GM10248 (cell line): ENCODE data around the gene DMXL1.
"Not testable (repeated sequence)": the region's sequence is repeated elsewhere in the genome, so short reads cannot be mapped to it uniquely, and the experiment has no call there.

Experiments used
- CTCF ChIA-PET: fragments of 300-600 bp; sonication (Branson Sonifier 250); formaldehyde crosslinking; extraction: SDS; loops from one replicate; lab custom pipeline; 2021; ENCODE audit warnings: antibody characterized with exemption; lab: Yijun Ruan, JAX
- POLR2A ChIA-PET: fragments of 350-650 bp; sonication (Branson Sonifier 250); formaldehyde crosslinking; extraction: SDS; loops from one replicate; lab custom pipeline; 2020; ENCODE audit warnings: antibody characterized with exemption; lab: Yijun Ruan, JAX
- DNase-seq: peaks from one replicate; pipeline ENCODE4 v3.0.0; 2012; ENCODE audit errors: extremely low spot score
- TF ChIP-seq, protein P1 (sequence below): IDR thresholded peaks from 2 replicates; pipeline ENCODE4 v1.5.1; 2012; ENCODE audit warnings: mild to moderate bottlenecking, low read depth; ENCODE audit errors: extremely low read depth, missing control alignments, control extremely low read depth

DMXL1 gene

DNA sequence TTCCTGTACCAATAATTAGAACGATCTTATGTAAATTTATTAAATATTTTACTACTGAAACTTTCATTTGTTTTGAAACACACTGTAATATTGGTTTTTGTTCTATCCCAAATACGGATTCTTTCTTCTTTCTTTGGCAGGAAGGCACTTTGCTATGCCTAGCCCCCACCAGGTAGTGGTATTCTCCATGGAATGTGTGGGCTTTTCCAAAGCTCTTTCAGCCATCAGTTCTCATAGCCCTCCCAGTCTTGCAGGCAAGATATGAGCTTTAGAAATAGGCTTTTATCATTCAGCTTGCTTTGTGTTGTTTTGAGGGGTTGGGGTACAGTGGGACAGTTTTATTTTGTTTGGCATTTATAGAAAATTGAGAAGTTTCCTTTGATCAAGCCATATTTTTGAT, 107.5 kb downstream of the DMXL1 start:
- no peak for DNase-seq
- TF ChIP-seq, protein P1, sequence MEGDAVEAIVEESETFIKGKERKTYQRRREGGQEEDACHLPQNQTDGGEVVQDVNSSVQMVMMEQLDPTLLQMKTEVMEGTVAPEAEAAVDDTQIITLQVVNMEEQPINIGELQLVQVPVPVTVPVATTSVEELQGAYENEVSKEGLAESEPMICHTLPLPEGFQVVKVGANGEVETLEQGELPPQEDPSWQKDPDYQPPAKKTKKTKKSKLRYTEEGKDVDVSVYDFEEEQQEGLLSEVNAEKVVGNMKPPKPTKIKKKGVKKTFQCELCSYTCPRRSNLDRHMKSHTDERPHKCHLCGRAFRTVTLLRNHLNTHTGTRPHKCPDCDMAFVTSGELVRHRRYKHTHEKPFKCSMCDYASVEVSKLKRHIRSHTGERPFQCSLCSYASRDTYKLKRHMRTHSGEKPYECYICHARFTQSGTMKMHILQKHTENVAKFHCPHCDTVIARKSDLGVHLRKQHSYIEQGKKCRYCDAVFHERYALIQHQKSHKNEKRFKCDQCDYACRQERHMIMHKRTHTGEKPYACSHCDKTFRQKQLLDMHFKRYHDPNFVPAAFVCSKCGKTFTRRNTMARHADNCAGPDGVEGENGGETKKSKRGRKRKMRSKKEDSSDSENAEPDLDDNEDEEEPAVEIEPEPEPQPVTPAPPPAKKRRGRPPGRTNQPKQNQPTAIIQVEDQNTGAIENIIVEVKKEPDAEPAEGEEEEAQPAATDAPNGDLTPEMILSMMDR = no peak
- ChIA-PET CTCF (interaction anchor here (1.4 to 1.9 kb wide), 4 partner anchors 9 to 54 kb away, joined by 4 to 7 read pairs (median 6); no protein-coding TSS in a partner anchor), POLR2A (no interaction called here)

GRCh38 chr5:119179857-119180641, 109.2 kb downstream of the DMXL1 start:
- TF ChIP-seq, protein P1 = no peak
- CTCF ChIA-PET = interaction anchor here (1.0 to 1.9 kb wide), 7 partner anchors 10 to 232 kb away, joined by 3 to 7 read pairs (median 5); partner anchors contain the start of gene DTWD2
- no peak for DNase-seq
- POLR2A ChIA-PET = no interaction called here

GRCh38 chr5:119185512-119185911, 114.6 kb downstream of the DMXL1 start:
- CTCF ChIA-PET = interaction anchor here (0.8 kb wide), 1 partner anchor 11 kb away, joined by 3 read pairs; no protein-coding TSS in a partner anchor
- DNase-seq, POLR2A ChIA-PET: not testable (repeated sequence)

DNA sequence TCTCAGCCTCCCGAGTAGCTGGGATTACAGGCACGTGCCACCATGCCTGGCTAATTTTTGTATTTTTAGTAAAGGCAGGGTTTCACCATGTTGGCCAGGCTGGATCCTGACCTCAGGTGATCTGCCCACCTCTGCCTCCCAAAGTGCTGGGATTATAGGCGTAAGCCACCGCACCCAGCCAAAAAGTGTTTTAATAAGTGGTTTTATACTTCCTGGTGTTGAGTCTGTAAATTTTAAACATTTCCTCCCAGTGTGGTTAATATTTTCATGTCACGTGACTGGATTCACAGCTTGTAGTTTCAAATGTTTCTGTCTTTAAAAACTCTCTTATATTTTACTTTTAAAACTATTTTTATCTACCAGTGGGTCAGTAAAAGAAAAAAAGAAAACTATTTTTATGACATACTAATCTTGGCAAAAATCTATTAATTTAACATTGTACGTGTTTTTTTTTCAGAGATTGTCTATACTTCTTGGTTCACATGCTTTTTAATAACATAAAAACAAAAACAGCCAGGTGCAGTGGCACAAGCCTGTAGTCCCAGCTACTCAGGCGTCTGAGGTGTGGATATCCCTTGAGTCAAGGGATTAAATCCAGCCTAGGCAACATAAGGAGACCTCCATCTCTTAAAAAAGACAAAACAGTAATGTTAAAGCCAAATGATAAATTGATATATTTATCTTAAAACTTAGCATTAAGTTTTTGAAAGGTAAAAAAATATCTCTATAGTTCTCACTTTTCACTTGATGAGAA, 117.1 kb downstream of the DMXL1 start:
- ChIA-PET CTCF (interaction anchor here (1.1 to 1.3 kb wide), 2 partner anchors 9 to 11 kb away, joined by 4 to 5 read pairs; no protein-coding TSS in a partner anchor), POLR2A (no interaction called here)
- no peak for DNase-seq
- TF ChIP-seq, protein P1 = no peak

GRCh38 chr5:119190470-119191095, 119.7 kb downstream of the DMXL1 start:
- CTCF ChIA-PET = interaction anchor here (1.2 to 1.6 kb wide), 5 partner anchors 9 to 221 kb away, joined by 3 to 7 read pairs (median 4); no protein-coding TSS in a partner anchor

GRCh38 chr5:119191944-119192343, 121.1 kb downstream of the DMXL1 start:
- ChIA-PET CTCF (interaction anchor here (1.4 to 1.6 kb wide), 3 partner anchors 8 to 220 kb away, joined by 4 to 7 read pairs (median 4); no protein-coding TSS in a partner anchor), POLR2A (no interaction called here)
- TF ChIP-seq, protein P1 = no peak
- DNase-seq = no peak

More at GRCh38 chr5:119190470-119191095, 119.7 kb downstream of the DMXL1 start:
- POLR2A ChIA-PET = no interaction called here
- TF ChIP-seq, protein P1 = no peak
- DNase-seq = no peak
